H4 (cell line): ENCODE measurements around the gene CNTNAP2. TPM values are rescaled to one million over a fixed set of nuclear protein-coding genes. Genes with fewer than 3 reads are reported as not detected.
"Not testable (repeated sequence)": the region's sequence is repeated elsewhere in the genome, so short reads cannot be mapped to it uniquely, and the experiment has no call there.

Experiments used
- DNase-seq: peaks from one replicate; pipeline ENCODE4 v3.0.0-alpha.2; 2015; ENCODE audit warnings: low spot score
- total RNA-seq: library from RNA; depleted of rRNA; stranded (reverse); fragments of >200 nt; shearing (Covaris generic); gene quantifications from 2 replicates; pipeline ENCODE4 v1.2.3, GENCODE V29; 2014

Gene CNTNAP2
- total RNA-seq, 1 experiment from 2014 or later, result 1.7 TPM

- DNase-seq, result no peak
Measured at GRCh38 chr7:146885231-146885630, 768.6 kb downstream of the CNTNAP2 start.

- DNase-seq, result no peak
Measured at GRCh38 chr7:146889806-146890555, 773.4 kb downstream of the CNTNAP2 start.

DNA sequence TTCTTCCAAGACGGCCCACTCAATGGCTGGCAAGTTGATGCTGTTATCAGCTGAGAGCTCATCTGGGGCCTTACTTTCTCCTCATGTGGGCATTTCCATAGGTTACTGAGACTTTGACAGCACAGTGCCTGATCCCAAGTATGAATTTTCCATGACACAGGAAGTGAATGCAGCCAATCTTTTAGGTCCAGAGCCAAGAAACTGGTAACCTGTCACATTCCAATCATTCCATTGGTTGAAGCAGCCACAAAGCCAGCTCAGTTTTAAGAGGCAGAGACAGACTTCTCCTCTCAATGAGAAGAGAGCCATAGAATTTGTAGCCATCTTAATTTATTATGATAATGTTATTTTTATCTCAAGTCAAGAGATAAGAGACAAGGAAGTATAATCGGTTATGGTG, 775.5 kb downstream of the CNTNAP2 start:
- DNase-seq, result peak; percentile 16

DNA sequence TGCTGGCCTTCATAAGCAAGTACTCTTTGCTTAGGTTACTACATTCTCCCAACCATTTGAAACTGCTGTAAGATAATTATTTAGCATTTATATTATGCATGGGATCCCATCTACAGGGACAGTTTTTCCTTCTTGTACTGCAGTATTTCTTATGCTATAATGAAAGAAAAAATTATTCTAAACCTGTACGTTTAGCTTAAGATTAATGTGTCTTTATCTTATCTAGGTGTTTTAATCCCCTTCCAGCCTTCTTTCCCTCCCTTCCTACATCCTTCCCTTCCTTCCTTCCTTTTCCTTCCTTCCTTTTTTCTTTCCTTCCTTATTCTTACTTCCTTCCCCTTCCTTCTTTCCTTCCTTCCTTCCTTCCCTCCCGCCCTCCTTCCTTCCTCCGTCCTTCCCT, 778.3 kb downstream of the CNTNAP2 start:
- DNase-seq, result no peak

DNA sequence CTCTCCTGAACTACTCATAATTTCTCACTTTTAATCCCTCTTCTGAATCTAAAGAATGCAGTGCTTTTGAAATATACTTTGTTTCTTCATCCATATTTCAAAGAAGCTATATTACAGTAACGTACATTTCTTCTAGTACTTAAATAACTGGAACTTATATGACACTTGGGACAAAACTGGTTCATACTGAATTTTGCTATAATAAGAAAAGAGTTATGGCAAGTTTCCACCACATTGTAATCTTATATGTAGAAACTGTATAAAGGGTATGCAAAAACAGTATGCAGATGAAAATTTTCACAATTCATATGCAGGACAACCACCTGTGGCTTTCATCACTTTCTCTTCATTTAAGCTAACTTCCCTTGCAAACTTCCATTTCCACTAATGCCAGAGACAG, 785.7 kb downstream of the CNTNAP2 start:
- DNase-seq, result no peak

DNA sequence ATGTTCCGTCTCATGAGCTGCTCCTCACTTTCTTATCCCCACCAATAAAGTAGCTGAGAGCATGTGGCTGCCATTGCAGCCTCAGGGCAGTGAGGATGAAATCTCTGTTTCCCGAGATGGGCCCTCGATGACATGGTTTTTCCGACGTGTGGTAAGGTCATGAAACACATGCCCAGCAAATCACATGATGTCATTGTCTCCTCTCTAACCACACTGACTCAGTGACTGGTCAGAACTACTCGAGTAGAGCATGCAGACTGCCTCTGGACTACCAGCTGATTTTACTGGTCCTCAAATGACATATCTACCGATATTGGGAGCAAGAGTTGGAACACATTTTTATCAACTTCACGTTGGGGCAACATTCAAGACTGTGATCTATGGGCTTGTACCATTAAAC, 786.1 kb downstream of the CNTNAP2 start:
- DNase-seq, result peak; percentile 54

- not testable (repeated sequence) for DNase-seq
Measured at GRCh38 chr7:146905746-146906145, 789.1 kb downstream of the CNTNAP2 start.

DNA sequence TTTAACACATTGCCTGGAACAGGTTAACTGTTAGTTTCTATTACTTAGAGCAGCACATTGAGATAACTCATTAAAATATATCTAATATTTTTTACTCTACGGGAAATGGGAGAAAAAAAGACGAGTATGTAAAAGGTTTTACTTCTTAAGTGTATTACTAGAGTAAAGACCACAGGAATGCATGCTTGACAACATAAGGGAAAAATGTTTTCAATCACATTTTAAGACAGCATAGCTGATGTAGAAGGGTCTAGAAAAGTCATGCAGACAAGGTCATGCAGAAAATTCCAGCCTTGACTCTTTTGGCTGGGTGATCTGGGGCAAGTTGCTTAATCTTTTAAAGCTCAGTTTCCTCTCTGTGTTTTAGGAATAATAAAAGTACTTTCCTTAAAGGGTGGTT, 806.2 kb downstream of the CNTNAP2 start:
- DNase-seq, result no peak

- DNase-seq, result no peak
Measured at GRCh38 chr7:146926841-146927240, 810.2 kb downstream of the CNTNAP2 start.

DNA sequence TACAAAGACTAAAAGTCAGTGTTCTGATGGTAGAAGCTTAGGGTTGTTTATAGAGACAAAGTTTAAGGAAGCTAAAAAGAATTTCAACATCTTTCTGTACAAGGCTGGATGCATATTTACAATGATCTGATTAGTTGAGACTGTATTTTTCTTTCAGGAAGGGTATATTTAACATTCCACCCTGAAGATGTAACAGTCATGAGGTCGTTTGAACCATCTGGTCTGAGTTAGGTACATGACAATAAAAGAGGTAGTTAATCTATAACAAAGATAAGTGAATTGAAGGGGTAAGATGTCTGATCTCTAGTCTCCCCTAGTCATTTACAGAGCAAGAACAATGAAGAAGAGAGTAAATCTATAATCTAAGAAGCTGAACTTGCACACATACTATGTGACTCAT, 821.2 kb downstream of the CNTNAP2 start:
- DNase-seq, result no peak

GRCh38 chr7:146943483-146943882, 826.9 kb downstream of the CNTNAP2 start:
- DNase-seq, result no peak

DNA sequence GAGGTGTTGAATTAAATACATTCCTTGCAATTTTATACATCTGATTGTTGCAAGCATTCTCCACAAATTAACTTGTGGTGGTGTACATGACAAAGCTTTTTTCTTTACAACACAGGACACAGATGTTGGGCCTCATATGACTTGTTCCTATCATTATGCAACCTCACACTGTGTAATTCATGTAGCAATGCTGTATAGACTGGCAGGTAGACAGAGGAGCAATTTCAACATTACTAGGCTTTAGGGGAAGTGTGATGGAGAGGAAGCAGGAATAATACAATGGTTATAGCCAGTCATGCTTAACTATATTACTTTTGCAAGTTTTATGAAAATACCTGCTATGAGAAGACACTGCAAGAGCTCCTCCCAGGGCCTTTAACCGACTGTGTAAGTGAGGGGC, 832.1 kb downstream of the CNTNAP2 start:
- DNase-seq, result peak; percentile 18

GRCh38 chr7:146956321-146956720, 839.7 kb downstream of the CNTNAP2 start:
- DNase-seq, result no peak

GRCh38 chr7:146956853-146957252, 840.3 kb downstream of the CNTNAP2 start:
- DNase-seq, result no peak

GRCh38 chr7:146960773-146961391, 844.3 kb downstream of the CNTNAP2 start:
- peak; percentile 38 for DNase-seq

GRCh38 chr7:146961617-146962016, 845.0 kb downstream of the CNTNAP2 start:
- peak; percentile 90 for DNase-seq

- no peak for DNase-seq
Measured at GRCh38 chr7:146966274-146966673, 849.7 kb downstream of the CNTNAP2 start.

- no peak for DNase-seq
Measured at GRCh38 chr7:146982482-146982881, 865.9 kb downstream of the CNTNAP2 start.

GRCh38 chr7:146991596-146991995, 875.0 kb downstream of the CNTNAP2 start:
- no peak for DNase-seq

DNA sequence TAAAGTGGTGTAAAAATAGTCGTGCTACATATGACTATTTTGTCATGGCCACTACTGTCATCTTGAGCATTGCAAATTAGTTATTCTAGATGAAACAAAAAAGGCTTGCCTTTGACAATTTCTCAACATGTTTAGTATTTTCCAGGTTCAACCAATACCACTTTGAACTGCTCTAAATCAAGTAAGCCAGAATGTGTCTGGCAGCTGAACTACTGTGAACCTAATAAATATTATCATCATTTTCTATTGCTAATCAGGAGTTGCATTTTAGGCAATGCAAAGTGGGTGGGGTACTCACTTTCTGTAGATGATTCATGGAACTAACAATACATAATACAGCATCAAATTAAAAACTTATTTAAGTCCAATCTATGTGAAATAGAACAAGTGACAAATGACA, 877.2 kb downstream of the CNTNAP2 start:
- no peak for DNase-seq

GRCh38 chr7:147008530-147008929, 891.9 kb downstream of the CNTNAP2 start:
- no peak for DNase-seq

- no peak for DNase-seq
Measured at GRCh38 chr7:147012666-147013065, 896.1 kb downstream of the CNTNAP2 start.

DNA sequence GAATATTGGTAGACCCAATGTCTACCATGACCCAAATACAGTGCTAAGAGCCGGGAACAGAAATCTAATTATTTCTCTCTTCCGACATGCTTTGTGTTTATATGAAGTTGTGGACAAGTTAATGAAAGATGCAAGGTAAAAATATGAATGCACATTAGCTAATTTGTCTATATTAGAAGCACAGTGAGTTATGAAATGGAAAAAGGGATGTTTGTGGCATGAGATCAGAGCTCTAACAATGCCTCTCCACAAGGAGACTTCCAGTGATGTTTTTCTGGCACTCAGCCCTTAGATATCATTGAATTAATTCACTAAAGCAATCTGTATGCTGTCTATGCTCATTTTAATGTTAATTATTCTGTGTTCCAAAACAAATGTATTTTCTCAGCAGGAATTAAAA, 897.2 kb downstream of the CNTNAP2 start:
- no peak for DNase-seq
